ENCODE results near the gene CDC37L1.

DNA sequence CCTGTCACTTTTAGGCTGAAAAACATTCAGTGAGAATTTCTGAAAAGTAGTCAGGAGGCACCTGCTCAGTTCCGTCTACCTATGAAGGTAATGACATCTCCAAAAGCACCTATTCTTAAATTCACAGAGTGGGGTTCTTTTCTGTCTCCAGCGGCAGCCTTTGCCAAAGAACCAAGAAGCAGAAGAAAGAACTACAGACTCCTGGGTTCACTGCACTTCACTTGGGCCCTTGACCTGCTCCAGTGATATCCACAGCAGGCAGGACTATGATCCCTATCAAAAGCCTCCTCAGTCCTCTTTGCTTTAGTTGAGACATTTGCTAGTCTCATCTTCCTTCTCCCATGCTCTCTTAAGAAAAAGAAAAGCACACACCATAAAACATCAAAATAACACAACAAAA is 37.0 kb upstream of the CDC37L1 start:
- TF ChIP-seq, protein P1, sequence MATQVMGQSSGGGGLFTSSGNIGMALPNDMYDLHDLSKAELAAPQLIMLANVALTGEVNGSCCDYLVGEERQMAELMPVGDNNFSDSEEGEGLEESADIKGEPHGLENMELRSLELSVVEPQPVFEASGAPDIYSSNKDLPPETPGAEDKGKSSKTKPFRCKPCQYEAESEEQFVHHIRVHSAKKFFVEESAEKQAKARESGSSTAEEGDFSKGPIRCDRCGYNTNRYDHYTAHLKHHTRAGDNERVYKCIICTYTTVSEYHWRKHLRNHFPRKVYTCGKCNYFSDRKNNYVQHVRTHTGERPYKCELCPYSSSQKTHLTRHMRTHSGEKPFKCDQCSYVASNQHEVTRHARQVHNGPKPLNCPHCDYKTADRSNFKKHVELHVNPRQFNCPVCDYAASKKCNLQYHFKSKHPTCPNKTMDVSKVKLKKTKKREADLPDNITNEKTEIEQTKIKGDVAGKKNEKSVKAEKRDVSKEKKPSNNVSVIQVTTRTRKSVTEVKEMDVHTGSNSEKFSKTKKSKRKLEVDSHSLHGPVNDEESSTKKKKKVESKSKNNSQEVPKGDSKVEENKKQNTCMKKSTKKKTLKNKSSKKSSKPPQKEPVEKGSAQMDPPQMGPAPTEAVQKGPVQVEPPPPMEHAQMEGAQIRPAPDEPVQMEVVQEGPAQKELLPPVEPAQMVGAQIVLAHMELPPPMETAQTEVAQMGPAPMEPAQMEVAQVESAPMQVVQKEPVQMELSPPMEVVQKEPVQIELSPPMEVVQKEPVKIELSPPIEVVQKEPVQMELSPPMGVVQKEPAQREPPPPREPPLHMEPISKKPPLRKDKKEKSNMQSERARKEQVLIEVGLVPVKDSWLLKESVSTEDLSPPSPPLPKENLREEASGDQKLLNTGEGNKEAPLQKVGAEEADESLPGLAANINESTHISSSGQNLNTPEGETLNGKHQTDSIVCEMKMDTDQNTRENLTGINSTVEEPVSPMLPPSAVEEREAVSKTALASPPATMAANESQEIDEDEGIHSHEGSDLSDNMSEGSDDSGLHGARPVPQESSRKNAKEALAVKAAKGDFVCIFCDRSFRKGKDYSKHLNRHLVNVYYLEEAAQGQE (IDR thresholded peaks at IDR 0.05; ENCODE audit: unreplicated experiment) = no peak
- TF ChIP-seq, protein P2, sequence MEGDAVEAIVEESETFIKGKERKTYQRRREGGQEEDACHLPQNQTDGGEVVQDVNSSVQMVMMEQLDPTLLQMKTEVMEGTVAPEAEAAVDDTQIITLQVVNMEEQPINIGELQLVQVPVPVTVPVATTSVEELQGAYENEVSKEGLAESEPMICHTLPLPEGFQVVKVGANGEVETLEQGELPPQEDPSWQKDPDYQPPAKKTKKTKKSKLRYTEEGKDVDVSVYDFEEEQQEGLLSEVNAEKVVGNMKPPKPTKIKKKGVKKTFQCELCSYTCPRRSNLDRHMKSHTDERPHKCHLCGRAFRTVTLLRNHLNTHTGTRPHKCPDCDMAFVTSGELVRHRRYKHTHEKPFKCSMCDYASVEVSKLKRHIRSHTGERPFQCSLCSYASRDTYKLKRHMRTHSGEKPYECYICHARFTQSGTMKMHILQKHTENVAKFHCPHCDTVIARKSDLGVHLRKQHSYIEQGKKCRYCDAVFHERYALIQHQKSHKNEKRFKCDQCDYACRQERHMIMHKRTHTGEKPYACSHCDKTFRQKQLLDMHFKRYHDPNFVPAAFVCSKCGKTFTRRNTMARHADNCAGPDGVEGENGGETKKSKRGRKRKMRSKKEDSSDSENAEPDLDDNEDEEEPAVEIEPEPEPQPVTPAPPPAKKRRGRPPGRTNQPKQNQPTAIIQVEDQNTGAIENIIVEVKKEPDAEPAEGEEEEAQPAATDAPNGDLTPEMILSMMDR (conservative IDR thresholded peaks at IDR 0.05; ENCODE audit: low read depth in 2 of 2) = no peak
- TF ChIP-seq EZH2phosphoT487 (IDR thresholded peaks at IDR 0.05; ENCODE audit: unreplicated experiment) (no peak), EZH2 (IDR thresholded peaks at IDR 0.05; ENCODE audit: low read depth, unreplicated experiment) (no peak), CREB1 (CRISPR knock-in tag; IDR thresholded peaks at IDR 0.05; ENCODE audit: low read depth) (no peak)
